IPS-18c (cell line): ENCODE measurements around the gene HRH2.
A peak's percentile ranks its signal among the peaks of the same experiment; 100 is the strongest.
"Not testable (repeated sequence)": the region's sequence is repeated elsewhere in the genome, so short reads cannot be mapped to it uniquely, and the experiment has no call there.

Experiments
- H3K4me3 ChIP-seq: 2 replicates; pipeline ENCODE4 v1.7.0; 2013; ENCODE audit warnings: low read depth, mild to moderate bottlenecking, low read length, moderate library complexity; ENCODE audit not compliant: insufficient read depth
- H3K9me3 ChIP-seq: one replicate; pipeline ENCODE4 v1.6.1; 2013; ENCODE audit warnings: mild to moderate bottlenecking, low read length, moderate library complexity; ENCODE audit not compliant: control insufficient read depth, insufficient read depth

The HRH2 gene

GRCh38 chr5:175713930-175714329, 56.1 kb downstream of the HRH2 start:
- no peak overlapping the region for H3K4me3 ChIP-seq
- H3K9me3 ChIP-seq: peaks cover 4% of the 10 kb centered on the region

DNA sequence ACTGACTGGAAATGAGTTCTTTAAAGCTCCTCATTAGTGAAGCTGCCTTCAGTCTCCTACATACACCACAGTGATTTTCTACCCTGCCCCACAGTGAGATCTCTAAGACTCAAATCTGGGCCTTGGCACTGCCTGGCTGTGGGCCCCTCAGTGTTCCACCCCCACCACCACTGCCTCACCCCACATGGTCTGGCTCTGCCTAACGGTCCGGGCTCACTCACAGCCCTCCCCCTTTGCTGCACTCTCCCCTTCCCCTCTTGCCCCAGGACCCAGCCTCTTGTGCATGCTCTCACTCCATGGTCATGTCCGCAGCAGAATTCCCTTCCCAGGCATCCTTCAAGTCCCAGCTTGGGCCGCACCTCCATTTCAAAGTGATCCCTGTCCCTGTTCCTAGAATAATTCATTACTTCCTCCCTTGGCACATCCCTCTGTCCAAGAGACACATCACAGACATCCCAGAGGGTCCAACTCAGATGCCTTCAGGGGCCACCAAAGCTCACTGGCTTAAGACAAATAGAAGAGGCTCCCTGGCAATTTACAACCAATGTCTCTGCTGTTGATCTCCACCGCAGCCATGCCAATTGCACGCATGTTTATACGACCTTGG, 56.7 kb downstream of the HRH2 start:
- H3K4me3 ChIP-seq: no peak overlapping the region
- H3K9me3 ChIP-seq: peaks cover 4% of the 10 kb centered on the region

DNA sequence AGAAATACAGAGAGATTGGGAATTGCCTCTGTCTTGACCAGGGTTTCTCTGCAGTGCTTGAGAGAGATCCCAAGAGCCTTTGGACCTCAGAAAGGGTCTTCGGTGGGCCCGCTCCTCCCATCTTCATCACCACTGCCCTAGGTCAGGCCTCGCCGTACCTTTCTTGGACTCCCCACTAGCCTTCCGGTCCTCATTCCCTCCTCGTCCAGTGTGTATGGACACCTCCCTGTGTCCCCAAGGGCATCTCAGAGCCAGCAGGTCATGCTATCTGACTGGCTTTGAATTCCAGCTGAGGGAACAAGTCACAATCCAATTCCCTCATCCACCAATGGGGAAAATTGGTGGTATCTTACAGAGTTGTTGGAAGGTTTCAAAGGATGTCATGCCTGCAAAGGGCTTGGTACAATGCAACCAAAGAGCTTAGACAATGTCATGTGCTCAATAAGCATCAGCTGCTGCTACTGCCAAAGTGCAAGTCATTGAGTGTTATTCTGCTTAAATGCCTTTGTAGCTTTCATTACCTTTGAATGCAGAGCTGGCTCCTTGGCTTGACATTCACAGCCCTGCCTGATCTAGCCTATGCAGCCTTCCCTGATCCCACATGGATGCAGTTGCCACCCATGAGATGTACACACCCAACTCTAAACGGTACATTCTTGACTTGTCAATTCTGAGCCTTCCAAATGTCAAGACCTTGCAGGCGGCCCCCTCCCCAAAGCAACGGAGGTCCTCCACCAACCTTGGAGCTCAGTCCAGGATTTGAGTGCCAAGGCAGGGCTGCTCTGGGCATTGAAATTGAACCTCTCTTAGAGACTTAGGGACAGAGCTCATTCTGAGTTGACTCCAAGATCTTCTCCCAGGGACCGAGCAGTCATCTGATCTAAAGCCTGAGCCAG, 58.0 kb downstream of the HRH2 start:
- Histone ChIP-seq H3K4me3 (no peak overlapping the region), H3K9me3 (peaks cover 4% of the 10 kb centered on the region)

DNA sequence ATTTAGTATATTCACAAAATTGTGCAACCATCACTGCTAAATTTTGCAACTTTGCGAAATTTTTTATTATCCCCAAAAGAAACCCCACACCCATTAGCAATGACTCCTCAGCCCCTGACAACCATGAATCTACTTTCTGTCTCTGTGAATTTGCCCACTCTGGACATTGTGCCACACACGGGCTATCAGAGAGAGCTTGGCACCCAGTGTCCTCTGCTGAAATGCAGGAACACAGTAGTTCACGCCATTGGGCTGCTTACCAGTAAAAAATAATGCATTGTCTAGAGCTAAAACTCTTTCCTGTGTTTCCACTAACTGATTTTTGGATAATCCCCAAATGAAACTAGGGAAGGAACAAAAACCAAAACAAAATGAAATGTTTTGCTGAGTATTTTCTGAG, 60.0 kb downstream of the HRH2 start:
- peaks cover 4% of the 10 kb centered on the region for H3K9me3 ChIP-seq
- no peak overlapping the region for H3K4me3 ChIP-seq

- H3K4me3 ChIP-seq: no peak overlapping the region
Measured at GRCh38 chr5:175718401-175719108, 60.7 kb downstream of the HRH2 start.

GRCh38 chr5:175719109-175719432, 61.2 kb downstream of the HRH2 start:
- not testable (repeated sequence) for H3K9me3 ChIP-seq, H3K4me3 ChIP-seq

More at GRCh38 chr5:175718401-175719108, 60.7 kb downstream of the HRH2 start:
- H3K9me3 ChIP-seq: peaks cover 4% of the 10 kb centered on the region

DNA sequence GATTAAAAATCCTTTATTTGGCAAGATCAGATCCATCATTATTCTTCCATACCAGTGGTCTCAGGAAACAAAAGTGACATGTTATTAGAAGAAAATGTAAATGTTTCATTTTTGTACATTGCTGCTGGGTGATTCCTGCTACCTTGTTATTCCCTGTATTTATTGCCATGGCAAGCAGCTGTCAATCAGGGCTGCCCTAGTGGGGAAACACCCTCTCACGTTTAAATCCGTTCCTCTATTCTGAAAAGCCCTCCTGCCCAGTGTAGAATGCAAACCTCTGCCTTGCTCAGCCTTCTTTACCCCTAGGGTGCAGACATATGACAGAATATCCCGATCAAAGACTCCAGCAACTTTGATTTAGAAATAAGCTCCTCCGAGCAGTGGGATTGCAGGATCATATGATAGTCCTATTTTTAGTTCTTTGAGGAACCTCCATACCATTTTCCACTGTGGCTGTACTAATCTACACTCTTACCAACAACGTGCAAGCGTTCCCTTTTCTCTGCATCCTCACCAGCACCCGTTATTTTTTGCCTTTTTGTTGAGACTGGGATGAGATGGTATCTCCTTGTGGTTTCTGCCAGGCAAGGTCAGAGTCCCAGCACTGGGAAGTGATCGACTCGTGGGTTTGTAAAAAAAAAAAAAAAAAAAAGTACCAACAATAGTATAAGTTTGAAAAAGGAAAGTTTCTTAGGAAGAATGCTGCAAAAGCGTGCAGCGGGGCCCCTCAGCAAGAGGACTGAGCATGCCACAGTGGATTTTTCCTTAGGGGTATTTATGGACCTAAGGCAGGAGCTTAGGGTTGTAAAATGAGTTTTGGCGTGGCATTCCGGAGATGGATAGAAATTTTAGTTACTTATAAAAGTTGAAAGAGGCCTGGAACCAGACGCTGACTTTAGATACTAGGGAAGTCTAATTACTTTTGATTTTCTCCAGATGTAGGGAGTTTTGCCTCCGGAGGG, 66.7 kb downstream of the HRH2 start:
- no peaks in the 10 kb centered on the region for H3K9me3 ChIP-seq
- no peak overlapping the region for H3K4me3 ChIP-seq

- Histone ChIP-seq H3K9me3 (no peaks in the 10 kb centered on the region), H3K4me3 (no peak overlapping the region)
Measured at GRCh38 chr5:175728316-175728715, 70.4 kb downstream of the HRH2 start.

DNA sequence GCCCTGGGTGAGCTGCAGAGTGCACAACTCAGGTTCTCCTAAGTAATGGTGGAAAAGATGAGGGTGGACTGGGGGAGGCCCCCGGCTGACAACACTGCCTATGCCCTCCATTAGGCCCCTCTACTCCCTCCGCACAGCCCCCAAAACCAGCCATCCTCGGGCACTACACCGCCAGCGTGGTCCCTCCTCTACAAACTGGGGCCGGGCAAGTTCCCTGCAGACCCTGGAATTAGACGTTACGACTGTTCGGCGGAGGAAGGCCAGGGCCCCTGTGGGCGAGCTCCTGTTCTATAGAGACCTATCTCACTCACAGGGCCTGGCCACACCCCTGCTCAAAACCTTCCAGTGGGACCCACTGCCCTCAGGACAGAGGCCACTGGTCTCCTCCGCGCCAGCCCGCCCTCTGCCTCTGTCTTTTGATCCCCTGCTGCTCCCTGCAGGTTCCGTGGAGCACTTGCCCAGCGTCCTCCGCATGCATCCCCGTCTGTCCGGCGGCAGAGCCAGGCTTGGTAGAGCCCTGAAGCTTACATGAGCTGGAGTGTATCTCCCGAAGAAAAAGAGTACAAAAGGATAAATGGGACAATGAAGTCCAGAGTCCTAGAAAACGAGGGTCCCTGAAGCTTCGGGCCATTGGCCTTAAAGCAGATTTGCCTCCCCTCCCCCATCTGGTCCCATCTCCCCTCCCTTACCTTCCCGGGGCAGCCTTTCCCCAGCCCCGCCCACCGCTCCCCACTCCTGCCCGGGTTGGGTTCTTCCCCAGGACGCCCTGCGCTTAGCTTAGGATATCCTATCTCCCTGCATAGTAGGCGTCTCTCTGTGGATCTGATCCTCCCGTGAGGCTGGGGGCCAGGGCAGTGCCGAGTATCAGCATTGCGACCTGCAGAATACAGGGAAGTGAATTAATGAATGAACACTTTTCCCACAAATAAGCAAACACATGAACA, 71.3 kb downstream of the HRH2 start:
- Histone ChIP-seq H3K4me3 (peak overlapping the region; percentile 4; the same call in 1 of the 2 replicates), H3K9me3 (no peaks in the 10 kb centered on the region)

- 0 out of 2 replicates have a peak overlapping the region, but pooled peaks have one; percentile 4 for H3K4me3 ChIP-seq
- no peaks in the 10 kb centered on the region for H3K9me3 ChIP-seq
Measured at GRCh38 chr5:175729829-175730277, 72.0 kb downstream of the HRH2 start.

DNA sequence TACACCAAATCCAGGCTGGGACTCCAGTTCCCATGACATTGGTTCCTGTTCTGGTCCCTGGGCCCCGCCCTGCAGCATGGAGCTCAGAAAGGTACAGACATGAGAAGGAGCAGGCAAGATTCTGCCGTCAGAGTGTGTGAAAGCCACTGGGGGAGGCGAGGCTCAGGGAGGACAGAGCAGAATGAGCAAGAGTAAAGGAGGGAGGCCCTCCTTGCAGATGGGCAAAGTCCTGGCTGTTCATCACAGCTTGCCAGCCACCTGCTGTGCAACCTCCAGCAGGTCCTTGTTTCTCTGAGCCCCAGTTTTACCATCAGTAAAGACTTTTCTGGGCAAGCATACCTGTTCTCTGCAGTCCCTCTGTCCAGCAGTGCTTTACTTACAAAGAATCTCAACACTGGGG, 73.3 kb downstream of the HRH2 start:
- Histone ChIP-seq H3K9me3 (no peaks in the 10 kb centered on the region), H3K4me3 (no peak overlapping the region)

DNA sequence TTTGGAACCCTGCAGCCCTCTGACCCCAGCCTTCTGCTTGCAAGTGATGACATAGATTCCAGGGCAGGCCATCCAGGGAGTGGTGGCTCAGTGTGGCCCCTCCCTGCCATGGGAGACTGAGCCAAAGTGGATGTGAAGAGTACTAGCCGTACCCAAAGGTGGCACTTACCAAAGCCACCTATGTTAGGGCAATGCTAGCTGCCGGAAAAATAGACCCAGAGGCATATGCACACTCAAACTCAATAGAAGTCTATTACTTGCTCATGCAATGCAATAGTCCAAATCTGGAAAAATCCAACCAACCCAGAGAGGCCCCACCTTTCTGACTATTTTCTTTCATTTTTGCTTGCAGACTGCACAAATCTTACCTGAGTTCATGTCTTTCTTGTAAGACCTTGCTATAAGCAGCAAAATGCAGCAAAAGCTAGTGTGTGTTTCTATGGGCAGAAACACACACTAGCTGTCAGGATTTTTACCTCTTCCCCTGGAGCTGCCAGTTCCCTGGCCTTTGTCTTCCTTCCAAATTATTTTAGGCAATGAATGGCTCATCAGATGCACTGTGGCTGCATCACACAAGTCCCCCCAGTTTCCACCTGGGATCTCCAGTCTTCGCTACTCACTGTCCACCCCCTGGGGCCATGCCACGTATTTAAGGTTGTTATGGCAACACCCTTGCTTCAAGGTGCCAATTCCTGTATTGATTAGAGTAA, 74.0 kb downstream of the HRH2 start:
- Histone ChIP-seq H3K4me3 (no peak overlapping the region), H3K9me3 (no peaks in the 10 kb centered on the region)

GRCh38 chr5:175733017-175733416, 75.1 kb downstream of the HRH2 start:
- H3K4me3 ChIP-seq: no peak overlapping the region
- no peaks in the 10 kb centered on the region for H3K9me3 ChIP-seq

DNA sequence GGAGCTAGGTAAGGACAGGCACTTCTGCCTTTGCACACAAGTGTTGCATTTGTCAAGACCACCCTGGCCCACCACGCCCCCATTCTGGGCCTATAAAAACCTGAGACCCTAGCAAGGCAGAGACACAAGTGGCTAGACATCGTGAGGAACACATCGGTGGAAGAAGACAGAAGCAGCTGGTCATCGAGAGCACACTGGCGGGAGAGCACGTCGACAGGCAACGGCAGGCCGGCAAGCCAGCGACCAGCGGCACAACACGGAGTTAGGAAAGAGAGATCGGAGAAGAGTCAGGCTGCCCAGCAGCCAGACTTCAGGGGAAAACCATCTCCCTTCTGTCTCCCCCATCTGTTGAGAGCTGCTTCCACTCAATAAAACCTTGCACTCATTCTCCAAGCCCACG, 76.1 kb downstream of the HRH2 start:
- H3K9me3 ChIP-seq: no peaks in the 10 kb centered on the region
- no peak overlapping the region for H3K4me3 ChIP-seq

GRCh38 chr5:175734501-175734900, 76.6 kb downstream of the HRH2 start:
- Histone ChIP-seq H3K4me3 (no peak overlapping the region), H3K9me3 (no peaks in the 10 kb centered on the region)
